GM12878 (cell line): ENCODE measurements around the gene C9orf153. TPM values are rescaled to one million over a fixed set of nuclear protein-coding genes. Genes with fewer than 3 reads are reported as not detected.
"Not testable (repeated sequence)": the region's sequence is repeated elsewhere in the genome, so short reads cannot be mapped to it uniquely, and the experiment has no call there.

ENCODE experiments used
- ATAC-seq: fragments of 200-7000 bp; cut with Tn5 transposase; 3 replicates; pipeline ENCODE4 v1.9.1; 2020; ENCODE audit warnings: mild to moderate bottlenecking, moderate library complexity
- BruUV-seq: library from RNA; stranded (reverse); fragments of 400-500 nt; replicated peaks from 2 replicates; lab custom pipeline; 2021; lab: Mats Ljungman, UMichigan
- CTCF ChIA-PET: fragments of 300-600 bp; sonication (Branson Sonifier 250); formaldehyde crosslinking; extraction: SDS; loops from one replicate; lab custom pipeline; 2021; ENCODE audit warnings: inconsistent platforms; lab: Yijun Ruan, JAX
- POLR2A ChIA-PET: fragments of 350-600 bp; formaldehyde crosslinking; extraction: SDS; loops from one replicate; lab custom pipeline; 2021; ENCODE audit warnings: inconsistent platforms; lab: Charles Lee
- RAD21 ChIA-PET: fragments of 300-600 bp; sonication (Branson Sonifier 250); formaldehyde crosslinking; loops from one replicate; lab custom pipeline; 2023; ENCODE audit warnings: antibody characterized with exemption; ENCODE audit not compliant: unreplicated experiment; lab: Charles Lee
- SMC1A ChIA-PET: fragments of 300-600 bp; sonication (Branson Sonifier 250); formaldehyde crosslinking; loops from one replicate; lab custom pipeline; 2023; ENCODE audit not compliant: unreplicated experiment, uncharacterized antibody; lab: Charles Lee
- DNase-seq: peaks from one replicate; pipeline ENCODE4 v3.0.0-alpha.2; 2011; ENCODE audit warnings: low read depth, low spot score
- FAIRE-seq: peaks from 3 replicates; lab custom pipeline; 2011; peaks lifted over from hg19 to GRCh38; lab: Jason Lieb, UNC
- H2AFZ ChIP-seq: 2 replicates; pipeline ENCODE4 v1.6.0; 2011; ENCODE audit warnings: low read depth, low read length, control low read depth; ENCODE audit not compliant: control insufficient read depth
- H3K27ac ChIP-seq: 2 replicates; pipeline ENCODE4 v1.5.1; 2011; ENCODE audit warnings: control low read depth; ENCODE audit not compliant: control insufficient read depth, insufficient read depth
- H3K27me3 ChIP-seq, 2 experiments: replicated peaks in 1 of 2; 2 replicates each; pipeline versions ENCODE4 v1.6.0 to v1.6.1; 2011; ENCODE audit warnings: low read length in 1 of 2; ENCODE audit not compliant: control insufficient read depth in 2 of 2, insufficient read depth in 2 of 2
- H3K36me3 ChIP-seq, 2 experiments: 2 replicates each; pipeline ENCODE4 v1.5.1; 2011; ENCODE audit warnings: low read length in 1 of 2; ENCODE audit not compliant: control insufficient read depth in 2 of 2, insufficient read depth in 2 of 2
- H3K4me1 ChIP-seq: 2 replicates; pipeline ENCODE4 v1.6.1; 2011; ENCODE audit warnings: mild to moderate bottlenecking, low read length, moderate library complexity, mixed read lengths; ENCODE audit not compliant: control insufficient read depth, insufficient read depth
- H3K4me2 ChIP-seq: 2 replicates; pipeline ENCODE4 v1.6.0; 2011; ENCODE audit warnings: control low read depth; ENCODE audit not compliant: control insufficient read depth, insufficient read depth
- H3K4me3 ChIP-seq: fragments of 200-600 bp; sonication (generic); 2 replicates; pipeline ENCODE4 v1.5.1; 2016
- H3K79me2 ChIP-seq: 2 replicates; pipeline ENCODE4 v1.6.0; 2011; ENCODE audit warnings: low read length; ENCODE audit not compliant: control insufficient read depth, insufficient read depth
- H3K9ac ChIP-seq: 2 replicates; pipeline ENCODE4 v1.8.0; 2011; ENCODE audit warnings: low read length, control low read depth, mixed read lengths; ENCODE audit not compliant: control insufficient read depth, insufficient read depth
- H3K9me3 ChIP-seq: replicated peaks from 3 replicates; pipeline ENCODE4 v1.5.1; 2011; ENCODE audit warnings: mild to moderate bottlenecking, low read length; ENCODE audit not compliant: control insufficient read depth, insufficient read depth
- H4K20me1 ChIP-seq: 2 replicates; pipeline ENCODE4 v1.6.0; 2011; ENCODE audit not compliant: control insufficient read depth, insufficient read depth
- ESRRA ChIP-seq: IDR thresholded peaks from 2 replicates; pipeline ENCODE4 v1.6.1; 2012; ENCODE audit warnings: mild to moderate bottlenecking, low read length, improper control_type of control experiment
- IKZF2 ChIP-seq, 2 experiments: fragments of 450-650 bp; IDR thresholded peaks; 2 replicates each; pipeline ENCODE4 v1.6.1; 2017; ENCODE audit warnings: mild to moderate bottlenecking in 2 of 2, moderate library complexity in 2 of 2
- NFXL1 ChIP-seq: fragments of 450-650 bp; IDR thresholded peaks from 2 replicates; pipeline ENCODE4 v1.6.1; 2017; ENCODE audit warnings: antibody characterized with exemption, mild to moderate bottlenecking, borderline replicate concordance
- WGBS: methylation state at CpG from one replicate; pipeline ENCODE4 v1.1.6; 2016; ENCODE audit warnings: low lambda C conversion rate; ENCODE audit not compliant: insufficient replicate concordance, insufficient coverage; ENCODE audit errors: missing lambda C conversion rate; 5-methylcytosine and 5-hydroxymethylcytosine counted together
- in situ Hi-C: fragments of 300-500 bp; cut with MboI; formaldehyde crosslinking; loops from 9 replicates; pipeline ENCODE4 v1.14.3; 2018; ENCODE audit warnings: mixed read lengths
- intact Hi-C: fragments of 100-400 bp; cut with micrococcal nuclease; formaldehyde crosslinking; loops from one replicate; pipeline ENCODE4 v1.14.2; 2022; ENCODE audit not compliant: unreplicated experiment
- polyA plus RNA-seq, 11 experiments: library from polyadenylated mRNA; depleted of rRNA in 4 of 11; unstranded in 6 of 11; stranded (reverse) in 5 of 11; fragments of >200 nt; fragmentation: Nextera tagmentation in 4 of 11; fragmentation: Illumina TruSeq in 1 of 11; extraction: Ambion mirVana in 4 of 11; extraction: Trizol in 1 of 11; gene quantifications; 1 replicate in 1 of 11; 2 replicates in 10 of 11; pipeline versions ENCODE4 v1.2.1 to v1.2.3, GENCODE V29; 2011 to 2016; ENCODE audit warnings: inconsistent platforms in 2 of 11, missing spikeins in 2 of 11, low read depth in 1 of 11
- total RNA-seq, 4 experiments: library from RNA; depleted of rRNA in 3 of 4; stranded (reverse); fragments of >200 nt in 3 of 4; fragmentation: Illumina TruSeq in 1 of 4; extraction: Trizol in 1 of 4; gene quantifications; 2 replicates each; pipeline versions ENCODE4 v1.2.1 to v1.2.3, GENCODE V29; 2013 to 2021

C9orf153 gene
- total and polyA plus RNA-seq, 10 of the 15 experiments (the other 5 are each of a cell fraction or from before 2014, with no cell fraction given), result 0.03 to 1.2 (median 0.18) TPM; not detected in 1

DNA sequence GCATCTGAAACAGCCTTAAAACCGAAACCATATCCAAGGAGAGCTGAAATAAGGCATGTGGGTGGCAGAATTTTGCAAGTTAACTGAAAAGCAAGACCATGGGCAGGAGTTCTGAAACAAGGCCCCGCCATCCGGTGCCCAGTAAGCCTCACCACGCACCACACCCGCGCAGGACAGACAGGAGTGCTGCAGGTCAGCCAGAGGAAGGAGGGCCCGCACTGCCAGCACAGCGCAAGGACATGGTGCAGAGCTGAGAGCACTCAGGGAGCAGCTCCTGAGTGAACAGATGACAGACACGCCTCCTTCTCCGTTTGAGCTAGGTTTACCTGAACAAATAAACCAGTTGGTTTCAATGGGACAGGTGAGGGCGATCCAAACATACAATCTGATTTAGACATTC is 39.4 kb upstream of the C9orf153 start:
- ATAC-seq (no peak), FAIRE-seq (no peak), DNase-seq (no peak)
- Histone ChIP-seq H3K27ac (no peak overlapping the region), H4K20me1 (no peaks in the 10 kb centered on the region), H3K4me3 (no peak overlapping the region), H2AFZ (no peak overlapping the region), H3K36me3 (peaks cover 3 to 47% of the 10 kb centered on the region in 2 experiments), H3K4me1 (no peaks in the 10 kb centered on the region), H3K27me3 (no peaks in the 10 kb centered on the region), H3K4me2 (no peak overlapping the region), H3K79me2 (no peaks in the 10 kb centered on the region), H3K9ac (no peak overlapping the region), H3K9me3 (no peaks in the 10 kb centered on the region)
- no TSS peak for BruUV-seq
- CTCF ChIA-PET, result no interaction called here
- TF ChIP-seq ESRRA, result no peak
- TF ChIP-seq NFXL1, result no peak
- TF ChIP-seq IKZF2 (IDR thresholded peaks at IDR 0.05), result no peak
- 92% methylated on average over 11 of the region's 11 CpGs for WGBS
- RAD21 ChIA-PET, result no interaction called here
- in situ Hi-C loops, result loop anchor here (25.0 kb wide), 1 partner anchor 487 kb away; no protein-coding TSS in a partner anchor
- POLR2A ChIA-PET, result no interaction called here
- SMC1A ChIA-PET, result interaction anchor here (0.7 to 1.9 kb wide), 3 partner anchors 20 to 97 kb away, joined by 3 to 5 read pairs (median 3); no protein-coding TSS in a partner anchor
- intact Hi-C loops, result no loop called here

DNA sequence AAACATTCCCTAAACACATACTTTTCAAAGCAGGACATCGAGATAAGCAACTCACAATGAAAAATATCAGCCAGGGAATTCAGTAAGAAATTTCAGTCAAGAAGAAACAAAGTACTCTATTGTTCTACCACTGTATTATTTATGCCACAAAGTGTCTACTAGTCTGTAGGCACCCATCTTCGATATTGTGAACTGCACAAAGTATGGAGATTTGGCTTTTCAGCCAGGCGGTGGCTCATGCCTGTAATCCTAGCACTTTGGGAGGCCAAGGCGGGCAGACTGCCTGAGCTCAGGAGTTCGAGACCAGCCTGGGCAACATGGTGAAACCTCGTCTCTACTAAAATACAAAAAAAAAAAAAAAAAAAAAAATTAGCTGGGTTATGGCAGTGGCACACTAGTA is 30.9 kb upstream of the C9orf153 start:
- H4K20me1 ChIP-seq, intact Hi-C loops, H3K9me3 ChIP-seq, H3K9ac ChIP-seq, SMC1A ChIA-PET, BruUV-seq, H3K4me3 ChIP-seq, DNase-seq, H3K4me2 ChIP-seq, CTCF ChIA-PET, RAD21 ChIA-PET, ATAC-seq, H3K27me3 ChIP-seq, H2AFZ ChIP-seq, H3K79me2 ChIP-seq, POLR2A ChIA-PET, H3K4me1 ChIP-seq, FAIRE-seq, H3K27ac ChIP-seq: not testable (repeated sequence)
- in situ Hi-C loops, result loop anchor here (25.0 kb wide), 1 partner anchor 478 kb away; no protein-coding TSS in a partner anchor
- peaks cover 0 to 14% of the 10 kb centered on the region in 2 experiments; a peak in 3 of 4 replicates for H3K36me3 ChIP-seq
- 96% methylated on average over 5 of the region's 6 CpGs for WGBS
